IPS-NIHi7 (cell line): Measurements from ENCODE around the gene DOHH.
A peak's percentile ranks its signal among the peaks of the same experiment; 100 is the strongest.
"Not testable (repeated sequence)": the region's sequence is repeated elsewhere in the genome, so short reads cannot be mapped to it uniquely, and the experiment has no call there.

Experiments
- DNase-seq: peaks from one replicate; pipeline ENCODE4 v3.0.0; 2012; ENCODE audit warnings: mixed read lengths; ENCODE audit errors: extremely low spot score

DOHH gene

GRCh38 chr19:3459089-3459881 is 41.2 kb downstream of the DOHH start:
- DNase-seq: peak; percentile 75

GRCh38 chr19:3458229-3459088 is 42.0 kb downstream of the DOHH start:
- peak; percentile 38 for DNase-seq

DNA sequence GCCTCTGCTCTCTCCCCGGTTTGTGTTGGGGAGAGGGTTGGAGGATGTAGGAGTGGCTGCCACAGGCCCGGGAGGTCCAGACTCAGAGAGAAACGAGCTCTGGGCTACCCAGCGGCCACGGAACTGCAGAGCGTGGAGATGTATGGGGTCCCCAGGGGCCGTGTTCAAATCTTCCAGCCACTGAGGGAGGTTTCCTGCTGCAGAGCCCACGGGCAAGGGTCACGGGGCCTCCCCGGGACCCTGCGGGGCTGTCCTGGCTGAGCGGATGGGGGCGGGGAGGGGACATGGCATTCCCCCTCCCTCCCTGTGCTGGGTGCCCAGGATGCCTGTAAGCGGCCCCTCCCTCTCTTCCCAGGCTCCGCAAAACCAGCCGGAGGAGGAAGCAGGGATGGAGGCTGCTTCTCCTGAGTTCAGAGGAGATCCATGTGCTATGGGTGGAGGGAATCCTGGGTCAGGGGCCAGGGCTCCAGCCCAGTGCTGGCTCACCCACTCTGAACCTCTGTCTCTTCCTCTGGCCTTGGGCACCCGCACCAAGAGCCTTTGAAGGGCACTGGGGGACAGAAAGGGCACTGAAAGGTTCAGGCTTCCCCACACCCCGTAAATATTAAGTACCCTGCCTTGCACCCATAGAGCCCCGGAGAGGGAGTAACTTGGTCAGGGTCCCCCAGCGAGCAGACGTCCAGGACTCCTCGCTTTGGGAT is 42.8 kb downstream of the DOHH start:
- DNase-seq: peak; percentile 52

GRCh38 chr19:3456925-3457527 is 43.4 kb downstream of the DOHH start:
- DNase-seq: no peak

DNA sequence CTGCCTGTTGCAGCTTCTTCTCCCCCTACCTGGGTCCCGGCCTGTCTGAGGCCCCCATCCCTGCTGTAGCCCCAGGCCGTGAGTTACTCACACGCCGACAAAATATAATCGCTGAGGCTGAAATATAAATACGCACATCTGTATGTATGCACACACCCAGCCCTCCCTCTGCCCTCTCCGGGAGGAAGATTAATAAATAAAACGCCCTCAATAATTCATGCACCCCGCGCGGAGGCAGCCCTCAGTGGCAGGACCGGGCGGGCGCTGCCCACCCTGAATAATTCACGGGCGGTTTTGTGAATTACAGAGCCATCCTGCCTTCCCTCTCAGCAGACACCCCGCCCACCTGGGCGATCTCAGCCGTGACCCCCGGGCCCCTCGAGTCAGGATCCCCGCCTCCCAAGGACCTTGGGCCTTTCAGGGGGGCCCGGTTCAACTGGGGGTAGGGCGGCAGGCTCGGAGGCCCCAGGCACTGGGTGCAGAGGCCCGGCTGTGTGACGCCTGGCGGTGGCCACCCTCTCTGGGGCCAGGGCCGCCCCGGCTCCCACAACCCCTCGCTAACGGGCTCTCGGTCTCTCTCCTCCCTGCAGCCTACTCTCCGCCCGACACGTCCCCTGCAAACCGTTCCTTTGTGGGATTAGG is 44.4 kb downstream of the DOHH start:
- DNase-seq: no peak

DNA sequence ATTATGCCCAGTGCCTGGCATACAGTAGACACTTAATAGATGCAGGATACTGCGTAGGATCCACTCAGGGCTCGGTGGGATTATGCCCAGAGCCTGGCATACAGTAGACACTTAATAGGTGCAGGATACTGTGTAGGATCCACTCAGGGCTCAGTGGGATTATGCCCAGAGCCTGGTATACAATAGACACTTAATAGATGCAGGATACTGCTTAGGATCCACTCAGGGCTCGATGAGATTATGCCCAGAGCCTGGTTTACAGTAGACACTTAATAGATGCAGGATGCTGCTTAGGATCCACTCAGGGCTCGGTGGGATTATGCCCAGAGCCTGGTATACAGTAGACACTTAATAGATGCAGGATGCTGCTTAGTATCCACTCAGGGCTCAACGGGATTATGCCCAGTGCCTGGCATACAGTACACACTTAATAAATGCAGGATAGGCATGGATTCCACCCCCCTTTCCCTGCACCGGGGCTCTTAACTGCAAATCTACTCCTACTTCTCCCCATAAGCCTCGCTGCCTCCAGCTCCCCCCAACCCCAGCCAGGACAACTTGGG is 45.0 kb downstream of the DOHH start:
- no peak for DNase-seq

- DNase-seq: no peak
Measured at GRCh38 chr19:3454656-3455392, 45.6 kb downstream of the DOHH start.

- DNase-seq: no peak
Measured at GRCh38 chr19:3453840-3454239, 46.6 kb downstream of the DOHH start.

GRCh38 chr19:3452942-3453214 is 47.6 kb downstream of the DOHH start:
- DNase-seq: not testable (repeated sequence)

GRCh38 chr19:3452171-3452941 is 48.1 kb downstream of the DOHH start:
- DNase-seq: no peak

GRCh38 chr19:3451451-3451866 is 49.0 kb downstream of the DOHH start:
- DNase-seq: no peak

- DNase-seq: no peak
Measured at GRCh38 chr19:3450796-3451411, 49.6 kb downstream of the DOHH start.

- no peak for DNase-seq
Measured at GRCh38 chr19:3448616-3449334, 51.7 kb downstream of the DOHH start.

DNA sequence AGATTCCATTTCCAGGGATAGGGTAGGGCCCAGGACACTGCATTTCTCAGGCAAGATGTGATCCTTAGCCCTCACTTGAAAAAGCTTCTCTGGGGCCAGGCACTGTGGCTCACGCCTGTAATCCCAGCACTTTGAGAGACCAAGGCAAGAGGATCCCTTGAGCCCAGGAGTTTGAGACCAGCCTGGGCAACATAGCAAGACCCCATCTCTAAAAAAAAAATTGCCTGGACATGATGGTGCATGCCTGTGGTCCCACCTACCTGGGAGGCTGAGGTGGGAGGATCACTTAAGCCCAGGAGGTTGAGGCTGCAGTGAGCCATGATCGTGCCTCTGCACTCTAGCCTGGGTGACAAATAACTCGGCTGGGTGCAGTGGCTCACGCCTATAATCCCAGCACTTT is 53.8 kb downstream of the DOHH start:
- not testable (repeated sequence) for DNase-seq

DNA sequence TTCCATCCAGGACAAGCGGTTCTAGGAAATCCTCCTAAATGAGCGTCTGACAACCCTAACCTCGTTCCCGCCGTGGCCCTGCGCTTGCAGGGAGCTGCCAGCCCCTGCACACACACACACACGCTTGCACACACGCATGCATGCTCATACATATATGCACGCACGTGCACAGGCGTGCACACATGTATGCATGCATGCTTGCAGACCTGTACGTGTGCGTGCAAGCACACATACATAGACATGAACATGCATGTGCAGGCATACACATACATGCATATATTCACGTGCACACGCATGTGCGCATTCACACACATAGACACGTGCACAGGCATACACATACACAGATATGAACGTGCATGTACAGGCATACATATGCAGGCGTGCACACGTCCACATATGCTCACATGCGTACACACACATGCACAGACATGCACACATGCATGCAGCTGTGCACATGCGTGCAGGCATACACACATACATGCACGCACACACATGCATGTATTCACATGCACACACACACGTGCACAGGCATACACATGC is 55.7 kb downstream of the DOHH start:
- no peak for DNase-seq

DNA sequence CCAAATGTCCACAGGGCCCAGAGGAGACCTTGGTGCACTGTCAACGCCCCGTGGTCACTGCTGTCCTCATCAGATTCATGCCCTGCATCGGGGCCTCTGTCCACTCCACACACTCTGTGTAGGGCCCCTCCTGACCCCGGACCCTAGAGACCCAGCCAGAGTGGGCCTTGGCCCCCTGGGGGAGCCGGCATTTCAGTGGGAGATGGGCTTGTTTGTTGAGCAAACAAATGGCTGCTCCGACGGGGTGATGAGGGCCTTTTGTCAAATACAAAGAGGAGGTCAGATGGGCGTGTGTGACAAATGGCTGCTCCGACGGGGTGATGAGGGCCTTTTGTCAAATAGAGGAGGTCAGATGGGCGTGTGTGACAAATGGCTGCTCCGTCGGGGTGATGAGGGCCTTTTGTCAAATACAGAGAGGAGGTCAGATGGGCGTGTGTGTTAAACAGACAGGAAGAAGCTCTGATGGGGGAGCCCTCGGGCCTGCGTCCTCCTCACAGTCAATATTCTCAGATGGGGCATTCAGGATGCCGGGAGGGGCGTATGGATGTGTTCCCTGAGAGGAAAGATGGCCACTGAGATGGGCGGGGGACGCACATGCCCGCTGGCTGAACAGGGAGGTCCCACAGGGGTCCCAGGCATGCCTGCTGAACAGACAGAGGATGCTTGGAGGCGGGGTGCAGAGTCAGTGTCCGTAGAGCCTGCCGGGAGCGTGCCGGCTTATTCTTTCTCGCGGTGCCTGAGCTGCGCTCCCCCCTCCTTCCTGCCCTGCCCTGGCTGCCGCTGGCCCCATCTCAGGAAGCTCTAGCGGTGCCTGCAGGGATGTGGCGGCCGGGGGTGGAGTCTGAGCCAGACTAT is 56.4 kb downstream of the DOHH start:
- DNase-seq: peak; percentile 67

GRCh38 chr19:3442487-3443071 is 57.9 kb downstream of the DOHH start:
- no peak for DNase-seq
